Stimulated activated CD8-positive, alpha-beta memory T cell treated with anti-CD3 and anti-CD28 coated beads, Interleukin-2, amount 100 ng/mL, for 48 hours (primary cell): ENCODE measurements around the gene IQCE.
"Not testable (repeated sequence)": the region's sequence is repeated elsewhere in the genome, so short reads cannot be mapped to it uniquely, and the experiment has no call there.

Source experiments
- DNase-seq, 2 donors: peaks; one replicate each; pipeline ENCODE4 v3.0.0-alpha.2; 2020; ENCODE audit warnings: low read depth in 2 of 2

IQCE gene

DNA sequence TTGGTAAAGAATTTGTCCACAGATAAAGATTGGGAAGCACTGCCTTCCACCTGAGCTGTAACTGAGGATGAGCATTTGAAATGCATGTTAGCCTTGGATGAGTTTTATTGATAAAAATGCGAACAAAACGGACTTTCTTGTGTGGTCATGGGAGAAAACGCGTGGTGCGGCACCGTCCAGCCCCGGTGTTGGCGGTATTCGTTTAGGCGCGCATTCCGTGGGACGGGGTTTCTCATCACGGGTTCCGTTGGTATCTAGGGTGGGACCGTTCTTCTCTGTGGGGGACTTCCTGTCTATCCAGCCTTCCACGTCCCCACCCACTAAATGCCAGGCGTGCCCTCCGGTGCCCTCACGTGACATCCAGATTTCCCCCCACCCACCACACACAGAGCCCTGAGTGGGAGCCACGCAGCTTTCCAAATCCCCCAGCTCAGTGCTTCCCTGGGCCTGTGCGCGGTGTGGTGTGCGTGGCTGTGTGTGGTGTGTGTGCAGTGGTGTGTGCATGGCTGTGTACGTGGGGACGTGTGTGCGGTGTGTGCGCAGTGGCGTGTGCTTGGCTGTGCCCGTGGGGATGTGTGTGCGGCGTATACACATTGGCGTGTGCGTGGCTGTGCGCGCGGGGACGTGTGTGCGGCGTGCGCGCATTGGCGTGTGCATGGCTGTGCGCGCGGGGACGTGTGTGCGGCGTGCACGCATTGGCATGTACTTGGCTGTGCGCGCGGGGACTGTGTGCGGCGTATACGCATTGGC lies 18.1 kb downstream of the IQCE start:
- no peak for DNase-seq

DNA sequence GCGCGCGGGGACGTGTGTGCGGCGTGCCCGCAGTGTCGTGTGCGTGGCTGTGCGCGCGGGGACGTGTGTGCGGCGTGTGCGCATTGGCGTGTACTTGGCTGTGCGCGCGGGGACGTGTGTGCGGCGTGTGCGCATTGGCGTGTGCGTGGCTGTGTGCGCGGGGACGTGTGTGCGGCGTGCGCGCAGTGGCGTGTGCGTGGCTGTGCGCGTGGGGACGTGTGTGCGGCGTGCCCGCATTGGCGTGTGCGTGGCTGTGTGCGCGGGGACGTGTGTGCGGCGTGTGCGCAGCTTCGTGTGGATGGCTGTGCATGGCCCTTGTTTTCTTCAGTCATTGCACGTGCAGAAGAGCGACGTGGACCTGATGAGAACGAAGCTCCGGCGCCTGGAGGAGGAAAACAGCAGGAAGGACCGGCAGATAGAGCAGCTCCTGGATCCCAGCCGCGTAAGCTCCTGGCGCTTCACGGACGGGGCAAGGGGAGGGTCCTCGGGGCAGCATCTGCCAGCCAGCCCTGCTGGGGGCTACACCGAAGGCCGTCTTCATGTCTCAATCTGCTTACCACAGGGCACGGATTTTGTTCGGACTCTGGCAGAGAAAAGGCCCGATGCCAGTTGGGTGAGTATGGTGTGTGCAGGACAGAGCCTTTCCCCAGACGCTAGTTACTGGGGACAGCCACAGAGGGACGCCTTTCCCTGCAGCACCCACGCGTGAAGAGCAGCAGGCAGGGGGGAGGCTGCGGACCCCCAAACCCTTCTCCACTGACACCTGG lies 19.3 kb downstream of the IQCE start:
- DNase-seq, result no peak

DNA sequence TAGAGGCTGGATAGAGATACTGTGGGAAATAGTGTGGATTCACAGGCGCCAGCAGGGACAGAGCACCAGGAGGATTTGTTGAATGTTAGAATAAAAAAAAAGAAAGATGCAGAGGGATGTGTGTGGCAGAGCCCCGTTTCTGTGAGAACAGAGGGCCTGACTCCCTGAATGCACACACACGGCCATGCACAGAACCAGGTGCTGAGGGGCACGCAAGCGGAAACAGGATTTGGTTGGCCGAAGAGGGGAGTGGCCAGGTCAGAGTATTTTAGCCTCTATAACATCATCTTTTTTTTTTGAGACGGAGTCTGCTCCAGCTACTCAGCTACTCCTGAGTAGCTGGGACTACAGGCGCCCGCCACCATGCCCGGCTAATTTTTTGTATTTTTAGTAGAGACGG lies 21.9 kb downstream of the IQCE start:
- DNase-seq, result no peak

DNA sequence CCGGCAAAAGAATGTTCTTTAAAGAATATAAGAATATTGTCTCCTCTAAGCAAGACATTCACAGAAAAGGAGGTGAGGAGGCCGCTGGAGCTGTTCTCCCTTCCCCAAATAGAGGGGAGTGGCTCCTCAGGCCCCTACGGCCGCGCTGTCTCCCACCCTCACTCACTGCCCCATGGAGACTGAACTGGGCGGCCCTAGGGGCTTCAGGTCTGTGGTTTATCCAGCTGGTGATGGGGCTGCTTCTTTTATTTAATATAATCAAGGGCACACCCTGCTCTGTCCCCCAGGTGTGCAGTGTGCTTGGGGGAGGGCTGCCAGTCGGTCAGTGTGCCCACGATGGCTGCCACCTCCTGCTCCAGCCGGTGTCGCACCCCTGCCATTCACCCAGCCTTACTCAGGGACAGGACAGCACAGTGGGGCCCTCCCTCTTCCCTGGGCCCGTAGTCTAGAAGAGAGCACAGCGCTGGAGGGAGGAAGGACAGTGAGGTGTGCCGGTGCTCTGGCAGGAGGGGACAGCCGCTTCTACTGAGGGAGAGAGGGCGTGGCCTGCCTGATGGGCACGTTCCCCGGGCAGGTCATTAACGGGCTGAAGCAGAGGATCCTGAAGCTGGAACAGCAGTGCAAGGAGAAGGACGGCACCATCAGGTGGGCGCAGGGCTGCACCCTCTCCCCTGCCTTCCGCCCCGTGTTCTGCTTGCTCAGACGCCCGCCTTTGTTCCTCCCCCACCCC lies 23.4 kb downstream of the IQCE start:
- DNase-seq, result no peak

DNA sequence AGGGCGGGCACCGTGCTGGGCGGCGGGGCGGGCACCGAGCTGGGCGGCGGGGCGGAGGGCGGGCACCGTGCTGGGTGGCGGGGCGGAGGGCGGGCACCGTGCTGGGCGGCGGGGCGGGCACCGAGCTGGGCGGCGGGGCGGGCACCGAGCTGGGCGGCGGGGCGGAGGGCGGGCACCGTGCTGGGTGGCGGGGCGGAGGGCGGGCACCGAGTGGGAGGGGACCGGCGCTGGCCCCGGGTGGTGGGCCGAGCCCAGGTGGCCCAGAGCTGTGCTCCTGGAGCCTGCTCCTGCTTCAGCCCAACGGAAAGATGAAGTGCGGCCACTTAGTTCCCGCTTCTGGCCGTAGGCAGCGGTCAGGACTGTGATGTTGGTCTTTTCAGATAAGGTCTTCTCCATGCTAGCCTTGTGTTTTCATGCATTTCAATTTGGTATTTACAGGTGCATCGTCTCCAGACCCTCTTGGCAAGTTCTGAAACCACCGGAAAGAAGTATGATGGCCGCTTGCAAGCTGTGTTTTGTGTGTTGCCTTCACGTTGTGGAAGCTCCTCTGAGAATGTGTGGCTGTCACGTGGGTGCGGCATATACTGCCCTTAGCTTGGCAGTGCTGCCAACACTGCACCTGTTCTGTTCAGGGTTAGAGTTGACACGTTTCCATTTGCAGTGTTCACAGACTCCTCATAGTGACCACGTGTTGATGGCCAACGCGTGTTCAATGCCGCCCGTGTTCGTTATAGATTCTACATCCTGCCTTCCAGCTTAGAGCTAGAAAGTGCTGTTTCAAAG lies 25.2 kb downstream of the IQCE start:
- DNase-seq, result no peak

DNA sequence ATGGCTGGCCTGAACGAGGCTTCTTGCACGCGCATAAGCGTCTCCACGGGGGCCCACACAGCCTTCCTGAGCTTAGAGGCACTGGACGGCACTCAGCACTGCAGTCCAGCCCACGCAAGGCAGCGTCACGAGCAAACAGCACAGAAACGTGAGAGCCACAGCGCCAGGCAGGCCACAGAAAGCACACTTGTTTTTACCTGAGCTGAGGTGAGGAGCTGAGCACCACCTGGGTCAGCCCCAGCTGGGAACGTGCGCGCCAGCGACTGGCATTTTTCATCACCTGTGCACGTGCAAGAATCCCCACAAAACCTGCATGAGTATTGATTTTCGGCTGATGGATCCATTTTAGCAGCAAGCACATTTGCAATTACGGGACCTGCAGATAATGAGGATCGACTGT lies 26.7 kb downstream of the IQCE start:
- no peak for DNase-seq

DNA sequence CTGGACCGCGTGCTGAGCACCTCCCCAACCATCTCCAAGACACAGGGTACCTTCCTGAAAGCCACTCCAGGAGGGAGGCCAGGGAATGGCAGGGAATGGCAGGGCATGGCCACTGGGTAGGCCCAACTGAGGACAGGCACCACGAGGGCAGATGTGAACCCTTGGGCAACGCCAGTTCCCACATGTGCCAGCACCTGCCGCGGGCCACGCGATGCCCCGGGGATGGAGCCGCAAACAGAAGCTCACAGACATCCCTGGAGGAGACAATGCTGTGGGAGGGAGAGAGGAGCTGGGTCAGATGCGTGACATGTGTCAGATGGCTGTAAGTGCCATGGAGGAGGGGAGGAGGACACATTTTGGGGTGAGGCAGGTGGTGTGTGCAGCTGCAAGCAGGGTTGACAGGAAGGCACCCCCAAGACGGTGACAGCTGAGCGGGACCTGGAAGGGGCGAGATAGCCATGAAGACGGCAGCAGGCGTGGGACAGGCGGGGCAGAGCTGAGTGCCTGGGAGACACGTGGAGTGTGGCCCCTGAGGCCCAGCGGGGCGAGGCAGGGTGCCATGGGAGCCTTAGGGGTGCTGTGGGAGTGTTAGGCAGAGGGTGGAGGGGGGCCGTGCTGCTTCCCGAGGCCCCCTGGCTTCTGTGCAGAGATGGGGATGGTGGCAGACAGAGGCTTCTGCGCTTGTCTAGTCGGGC lies 27.7 kb downstream of the IQCE start:
- DNase-seq, result no peak

DNA sequence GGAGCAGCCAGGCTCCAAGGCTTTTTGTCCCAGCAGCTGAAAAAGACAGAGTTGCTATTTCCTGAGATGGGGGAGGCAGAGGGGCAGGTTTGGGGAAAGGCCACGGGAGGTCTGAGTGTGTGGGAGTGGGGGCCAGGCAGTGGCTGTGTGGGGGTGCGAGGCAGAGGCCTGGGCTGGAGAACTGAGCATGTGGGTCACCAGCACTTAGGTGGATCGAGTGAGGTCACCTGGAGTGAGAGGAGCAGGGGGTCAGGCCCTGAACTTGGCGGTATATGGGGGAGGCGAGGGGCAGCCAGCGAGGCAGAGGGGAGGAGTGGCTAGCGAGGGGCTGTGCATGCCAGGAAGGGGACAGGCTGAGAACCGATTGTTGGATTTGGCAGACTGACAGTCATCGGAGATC lies 28.4 kb downstream of the IQCE start:
- no peak for DNase-seq

DNA sequence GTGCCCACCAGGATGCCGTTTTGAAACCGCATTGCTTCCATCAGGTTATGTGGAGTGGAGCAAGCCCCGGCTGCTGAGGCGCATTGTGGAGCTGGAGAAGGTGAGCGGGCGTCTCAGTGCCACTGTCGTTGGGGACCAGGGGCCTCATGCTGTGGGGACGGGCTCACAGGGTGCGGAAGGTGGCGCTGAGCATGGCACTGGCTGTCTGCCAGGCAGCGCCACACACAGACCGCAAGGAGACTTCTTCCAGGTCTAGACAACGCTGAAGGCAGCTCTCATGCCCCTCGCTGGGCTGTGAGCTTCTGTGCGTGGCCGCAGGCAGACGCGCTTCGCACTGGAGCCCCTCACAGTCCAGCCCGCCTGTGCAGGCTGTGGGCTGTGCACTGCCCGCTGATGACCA lies 29.0 kb downstream of the IQCE start:
- no peak for DNase-seq

DNA sequence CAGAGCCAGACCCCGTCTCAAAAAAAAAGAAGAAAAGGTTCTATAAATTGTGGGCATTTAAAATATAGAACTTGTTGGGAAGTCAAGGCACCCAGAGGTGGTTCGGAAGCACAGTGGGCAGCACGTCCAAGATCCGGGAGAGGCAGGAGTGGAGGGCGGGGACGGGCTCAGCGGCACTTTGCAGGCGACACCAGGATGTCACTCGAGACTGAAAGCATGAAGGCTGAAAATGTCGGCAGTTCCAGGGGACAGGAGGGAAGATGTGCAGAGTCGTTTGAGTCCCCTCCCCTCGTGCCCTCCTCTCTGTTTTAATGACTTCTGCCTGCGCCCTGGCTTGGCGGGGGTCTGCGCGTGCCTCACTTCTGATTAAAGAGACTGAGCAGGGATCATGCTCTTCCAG lies 30.6 kb downstream of the IQCE start:
- DNase-seq, result no peak

DNA sequence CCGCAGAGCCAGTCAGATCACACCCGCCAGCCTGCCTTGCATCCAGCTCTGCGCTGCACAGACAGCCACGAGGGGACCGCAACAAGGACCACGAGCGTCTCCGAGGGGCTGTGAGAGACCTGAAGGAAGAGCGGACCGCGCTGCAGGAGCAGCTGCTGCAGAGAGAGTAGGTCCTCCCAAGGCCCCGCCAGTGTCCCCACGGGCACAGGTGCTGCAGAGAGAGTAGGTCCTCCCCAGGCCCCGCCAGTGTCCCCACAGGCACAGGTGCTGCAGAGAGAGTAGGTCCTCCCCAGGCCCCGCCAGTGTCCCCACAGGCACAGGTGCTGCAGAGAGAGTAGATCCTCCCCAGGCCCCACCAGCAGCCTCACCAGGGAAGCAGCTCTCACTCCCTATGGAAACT lies 31.2 kb downstream of the IQCE start:
- not testable (repeated sequence) for DNase-seq

DNA sequence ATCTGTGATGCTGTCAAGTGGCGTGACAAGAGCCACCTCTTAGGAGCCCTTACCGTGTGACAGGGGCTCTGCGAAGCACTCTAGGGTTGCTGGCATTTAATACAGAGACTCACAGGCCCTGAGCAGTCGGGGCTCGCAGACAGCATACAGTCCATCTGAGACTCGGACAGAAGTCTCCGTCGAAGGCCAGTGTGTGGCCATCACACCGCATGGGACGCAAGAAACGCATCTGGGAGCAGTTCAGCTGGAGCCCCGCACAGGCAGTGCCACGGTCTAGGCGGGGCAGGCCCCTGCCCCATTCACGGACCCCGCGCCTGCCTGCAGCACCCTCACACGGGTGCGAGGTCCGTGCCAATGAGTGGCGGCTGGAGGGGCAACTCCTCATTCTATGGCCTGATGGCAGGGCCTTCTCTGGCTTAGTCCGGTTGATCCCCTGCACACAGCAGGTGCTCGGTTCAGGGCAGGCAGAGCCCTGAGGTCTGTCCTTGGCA lies 33.6 kb downstream of the IQCE start:
- no peak for DNase-seq

DNA sequence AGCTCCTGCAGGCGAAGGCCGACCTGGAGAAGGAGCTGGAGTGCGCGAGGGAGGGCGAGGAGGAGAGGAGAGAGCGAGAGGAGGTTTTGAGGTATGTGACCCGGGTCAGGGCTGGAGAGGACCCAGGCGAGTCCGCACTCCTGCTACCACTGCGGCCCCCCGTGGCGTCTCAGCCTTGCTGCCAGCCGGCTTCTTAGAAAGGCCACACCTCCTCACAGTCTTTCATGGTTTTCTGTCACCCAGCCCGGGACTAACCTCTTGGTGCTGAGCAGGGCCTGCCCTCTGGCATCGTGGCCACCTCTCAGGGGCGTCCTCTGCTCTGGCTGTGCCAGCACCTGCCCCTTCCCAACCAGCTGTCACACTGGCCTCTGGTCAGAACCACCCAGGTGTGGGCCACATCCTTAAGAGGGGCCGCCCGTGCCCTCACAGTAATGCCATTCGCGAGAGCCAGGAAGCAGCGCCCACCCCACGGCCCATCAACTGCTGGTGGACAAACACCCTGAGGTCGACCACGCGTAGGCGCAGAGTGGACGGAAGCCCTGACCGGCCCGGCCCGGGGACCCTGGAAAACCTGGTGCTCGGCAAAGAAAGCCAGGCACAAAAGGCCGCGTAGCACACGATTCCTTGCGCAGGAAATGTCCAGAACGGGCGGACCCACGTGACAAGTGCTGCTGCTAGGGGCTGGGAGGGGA lies 34.4 kb downstream of the IQCE start:
- no peak for DNase-seq

DNA sequence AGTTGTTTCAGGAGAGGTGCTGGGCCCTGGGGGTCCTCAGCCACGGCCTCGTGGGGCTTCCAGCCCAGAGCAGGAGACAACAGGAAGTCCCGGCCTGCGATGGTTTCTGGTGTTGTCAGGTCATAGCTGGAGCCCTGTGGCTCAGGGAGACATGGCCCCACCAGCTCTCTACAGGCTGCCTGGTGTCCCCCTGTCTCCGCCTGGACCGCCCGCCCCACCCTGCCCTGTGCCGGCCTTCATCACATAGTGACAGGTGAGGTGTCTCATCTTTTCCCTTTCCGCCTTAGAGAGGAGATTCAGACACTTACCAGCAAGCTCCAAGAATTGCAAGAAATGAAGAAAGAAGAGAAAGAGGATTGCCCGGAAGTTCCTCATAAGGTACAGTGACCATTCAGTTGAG lies 35.8 kb downstream of the IQCE start:
- no peak for DNase-seq

DNA sequence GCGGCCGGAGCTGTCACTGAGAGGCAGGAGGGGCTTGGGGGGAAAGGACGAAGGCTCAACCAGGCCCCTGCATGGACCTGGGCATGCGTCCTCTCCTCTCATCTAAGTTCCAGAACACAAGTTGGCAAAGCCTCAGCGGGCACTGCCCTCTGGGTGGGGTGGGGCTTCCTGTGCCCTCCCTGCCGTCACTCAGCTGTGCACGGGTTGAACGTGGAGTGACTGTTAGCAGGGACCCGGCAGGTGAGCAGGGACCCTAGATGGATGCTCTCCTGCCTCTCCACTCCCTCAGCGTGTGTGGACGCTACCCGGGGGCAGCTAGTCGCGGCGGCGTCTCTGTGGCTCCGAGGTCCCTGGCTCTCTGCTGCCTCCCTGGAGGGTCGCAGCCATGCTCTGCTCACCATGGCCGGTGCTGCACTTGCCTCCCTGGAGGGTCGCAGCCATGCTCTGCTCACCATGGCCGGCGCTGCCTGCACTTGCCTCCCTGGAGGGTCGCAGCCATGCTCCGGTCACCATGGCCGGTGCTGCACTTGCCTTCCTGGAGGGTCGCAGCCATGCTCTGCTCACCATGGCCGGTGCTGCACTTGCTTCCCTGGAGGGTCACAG lies 36.6 kb downstream of the IQCE start:
- DNase-seq, result no peak

DNA sequence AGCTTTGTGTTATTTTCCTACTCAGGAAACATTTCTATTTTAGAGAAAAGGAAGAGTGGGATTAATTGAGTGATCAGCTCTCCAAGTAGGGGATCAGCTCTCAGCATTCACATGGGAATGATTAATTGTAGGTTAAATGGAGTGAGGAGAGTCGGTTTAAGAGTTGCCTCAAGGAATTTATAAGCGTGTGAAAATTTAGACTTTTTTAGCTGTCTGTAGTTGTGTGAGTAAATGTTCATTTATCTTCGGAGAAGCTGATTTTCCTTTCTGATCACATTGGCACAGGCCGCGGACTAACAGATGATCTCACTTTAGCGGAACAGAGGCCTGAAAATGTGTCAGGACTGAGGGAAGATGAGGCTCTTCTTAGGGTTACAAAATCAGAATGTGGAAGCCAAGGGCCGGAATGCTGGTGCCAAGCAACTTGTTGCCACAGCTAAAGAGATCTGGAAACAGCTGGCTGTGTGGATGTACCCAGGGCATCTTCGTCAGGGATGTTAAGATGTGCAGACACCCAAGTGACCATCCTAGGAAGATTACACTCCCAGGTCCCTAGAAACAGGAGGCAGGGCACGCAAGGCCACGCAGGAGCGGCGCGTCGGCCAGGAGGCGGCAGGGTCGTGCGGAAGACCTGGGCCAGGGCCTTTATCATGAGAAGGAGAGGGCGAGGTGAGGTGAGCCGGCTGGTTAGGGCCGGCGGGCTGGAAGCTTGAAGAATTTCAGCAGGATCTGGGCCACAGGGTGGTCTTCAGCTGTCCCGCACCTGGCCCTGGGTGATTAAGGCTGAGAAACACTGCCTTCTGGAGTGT lies 37.9 kb downstream of the IQCE start:
- no peak for DNase-seq

DNA sequence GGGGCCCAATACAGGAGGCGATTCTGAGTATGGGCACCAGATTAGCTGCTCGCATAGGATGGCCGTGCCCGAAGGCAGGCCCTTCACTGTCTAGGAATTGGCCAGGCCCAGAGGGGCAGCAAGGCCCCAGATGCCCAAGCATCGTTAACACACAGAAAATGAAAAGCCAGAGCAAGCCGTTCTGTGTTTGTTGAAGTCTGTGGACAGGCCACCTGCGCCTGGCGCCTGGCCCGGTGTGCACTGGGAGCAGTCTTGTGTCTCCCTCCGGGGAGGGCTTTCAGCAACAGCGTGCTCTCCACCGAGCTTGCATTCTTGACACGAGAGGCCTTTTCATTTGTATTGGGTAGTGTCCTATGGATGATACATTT lies 38.5 kb downstream of the IQCE start:
- no peak for DNase-seq

DNA sequence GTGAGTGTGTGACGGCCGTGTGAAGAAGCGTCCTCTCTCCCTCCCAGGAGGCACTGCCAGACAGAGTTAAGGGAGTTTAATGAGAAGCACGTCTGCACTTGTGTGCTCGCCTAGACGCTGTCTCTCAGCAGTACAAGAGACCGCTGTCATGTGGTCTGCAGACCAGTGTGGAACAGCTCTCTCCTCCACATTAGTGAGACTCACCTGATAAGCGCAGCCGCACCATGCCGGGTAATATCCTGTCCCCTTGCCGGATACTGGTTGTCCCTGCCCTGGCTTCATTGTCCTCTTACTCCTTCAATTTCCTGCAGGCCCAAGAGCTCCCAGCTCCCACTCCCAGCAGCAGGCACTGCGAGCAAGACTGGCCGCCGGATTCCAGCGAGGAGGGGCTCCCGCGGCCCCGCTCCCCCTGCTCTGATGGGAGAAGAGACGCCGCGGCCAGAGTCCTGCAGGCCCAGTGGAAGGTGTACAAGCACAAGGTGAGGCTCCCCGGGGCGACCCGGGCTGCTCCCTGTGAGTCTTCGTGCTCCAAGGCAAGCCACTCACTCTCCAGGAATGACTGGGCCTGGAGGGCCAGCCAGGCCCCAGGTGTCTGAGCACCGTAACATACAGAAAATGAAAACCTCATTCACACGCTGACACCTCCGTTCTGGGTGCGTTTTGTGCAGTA lies 39.5 kb downstream of the IQCE start:
- no peak for DNase-seq

DNA sequence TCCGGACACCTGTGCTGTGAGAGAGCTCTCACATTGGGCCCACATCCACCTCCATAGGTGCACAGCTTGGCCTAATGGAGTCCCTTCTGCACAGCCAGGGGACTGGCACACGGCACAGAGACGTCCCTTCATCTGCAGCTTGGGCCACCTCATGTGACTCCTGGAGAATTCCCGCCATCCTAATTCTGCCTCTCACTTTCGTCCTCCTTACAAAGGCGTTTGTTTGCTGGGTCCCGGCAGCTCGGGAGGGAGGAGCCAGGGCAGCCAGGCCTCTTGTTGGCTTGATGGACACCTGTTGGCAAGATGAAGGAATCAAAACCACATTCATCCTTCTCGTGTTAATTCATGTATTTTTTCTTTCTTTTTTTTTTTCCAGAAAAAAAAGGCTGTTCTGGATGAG lies 42.3 kb downstream of the IQCE start:
- no peak for DNase-seq
